Nephron progenitor cell (in vitro differentiated cells): ENCODE results near the gene PTK7.

ENCODE experiments used
- DNase-seq: peaks from one replicate; pipeline ENCODE4 v3.0.0; 2021
- H3K27ac Mint-ChIP-seq: 2 replicates; pipeline ENCODE4 v1.8.0; 2021; ENCODE audit warnings: mild to moderate bottlenecking, moderate library complexity, mixed read lengths
- H3K27me3 Mint-ChIP-seq: 2 replicates; pipeline ENCODE4 v1.8.0; 2021; ENCODE audit warnings: mild to moderate bottlenecking, low read depth, mixed read lengths; ENCODE audit not compliant: poor library complexity
- H3K36me3 Mint-ChIP-seq: 2 replicates; pipeline ENCODE4 v1.8.0; 2021; ENCODE audit warnings: low read depth, mixed read lengths
- H3K4me1 Mint-ChIP-seq: 2 replicates; pipeline ENCODE4 v1.8.0; 2021; ENCODE audit warnings: mixed read lengths
- H3K4me3 Mint-ChIP-seq: 2 replicates; pipeline ENCODE4 v1.8.0; 2021; ENCODE audit warnings: mild to moderate bottlenecking, moderate library complexity, mixed read lengths
- H3K9me3 Mint-ChIP-seq: 2 replicates; pipeline ENCODE4 v1.8.0; 2021; ENCODE audit warnings: mild to moderate bottlenecking, moderate library complexity, mixed read lengths
- TF ChIP-seq, protein P1 (sequence below): fragments of 200-600 bp; sonication (generic); IDR thresholded peaks from 2 replicates; pipeline ENCODE4 v1.5.0; 2021; ENCODE audit warnings: antibody characterized with exemption

The PTK7 gene

DNA sequence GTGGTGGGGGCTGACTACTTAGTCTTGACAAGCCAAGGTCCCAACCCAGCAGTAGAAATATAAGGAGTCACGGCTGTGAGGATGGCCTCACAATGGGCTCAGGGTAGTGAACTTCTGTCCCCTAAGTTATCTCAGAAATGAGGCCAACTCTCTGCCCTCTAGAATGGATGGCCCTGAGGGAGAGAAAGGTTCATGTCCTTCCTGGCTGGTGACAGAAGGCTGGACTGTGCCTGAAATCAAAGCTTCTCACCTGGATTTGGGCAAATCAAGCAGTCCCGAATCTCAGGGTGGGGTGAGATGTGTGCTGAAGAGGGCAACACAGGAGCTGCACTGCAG is 42.0 kb upstream of the PTK7 start:
- no peak overlapping the region for H3K4me3 Mint-ChIP-seq
- H3K27me3 Mint-ChIP-seq = no peaks in the 10 kb centered on the region
- TF ChIP-seq, protein P1, sequence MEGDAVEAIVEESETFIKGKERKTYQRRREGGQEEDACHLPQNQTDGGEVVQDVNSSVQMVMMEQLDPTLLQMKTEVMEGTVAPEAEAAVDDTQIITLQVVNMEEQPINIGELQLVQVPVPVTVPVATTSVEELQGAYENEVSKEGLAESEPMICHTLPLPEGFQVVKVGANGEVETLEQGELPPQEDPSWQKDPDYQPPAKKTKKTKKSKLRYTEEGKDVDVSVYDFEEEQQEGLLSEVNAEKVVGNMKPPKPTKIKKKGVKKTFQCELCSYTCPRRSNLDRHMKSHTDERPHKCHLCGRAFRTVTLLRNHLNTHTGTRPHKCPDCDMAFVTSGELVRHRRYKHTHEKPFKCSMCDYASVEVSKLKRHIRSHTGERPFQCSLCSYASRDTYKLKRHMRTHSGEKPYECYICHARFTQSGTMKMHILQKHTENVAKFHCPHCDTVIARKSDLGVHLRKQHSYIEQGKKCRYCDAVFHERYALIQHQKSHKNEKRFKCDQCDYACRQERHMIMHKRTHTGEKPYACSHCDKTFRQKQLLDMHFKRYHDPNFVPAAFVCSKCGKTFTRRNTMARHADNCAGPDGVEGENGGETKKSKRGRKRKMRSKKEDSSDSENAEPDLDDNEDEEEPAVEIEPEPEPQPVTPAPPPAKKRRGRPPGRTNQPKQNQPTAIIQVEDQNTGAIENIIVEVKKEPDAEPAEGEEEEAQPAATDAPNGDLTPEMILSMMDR = no peak
- peaks cover 85% of the 10 kb centered on the region for H3K36me3 Mint-ChIP-seq
- no peak for DNase-seq
- H3K9me3 Mint-ChIP-seq = no peaks in the 10 kb centered on the region
- no peaks in the 10 kb centered on the region for H3K4me1 Mint-ChIP-seq
- peak overlapping the region; percentile 51 for H3K27ac Mint-ChIP-seq

DNA sequence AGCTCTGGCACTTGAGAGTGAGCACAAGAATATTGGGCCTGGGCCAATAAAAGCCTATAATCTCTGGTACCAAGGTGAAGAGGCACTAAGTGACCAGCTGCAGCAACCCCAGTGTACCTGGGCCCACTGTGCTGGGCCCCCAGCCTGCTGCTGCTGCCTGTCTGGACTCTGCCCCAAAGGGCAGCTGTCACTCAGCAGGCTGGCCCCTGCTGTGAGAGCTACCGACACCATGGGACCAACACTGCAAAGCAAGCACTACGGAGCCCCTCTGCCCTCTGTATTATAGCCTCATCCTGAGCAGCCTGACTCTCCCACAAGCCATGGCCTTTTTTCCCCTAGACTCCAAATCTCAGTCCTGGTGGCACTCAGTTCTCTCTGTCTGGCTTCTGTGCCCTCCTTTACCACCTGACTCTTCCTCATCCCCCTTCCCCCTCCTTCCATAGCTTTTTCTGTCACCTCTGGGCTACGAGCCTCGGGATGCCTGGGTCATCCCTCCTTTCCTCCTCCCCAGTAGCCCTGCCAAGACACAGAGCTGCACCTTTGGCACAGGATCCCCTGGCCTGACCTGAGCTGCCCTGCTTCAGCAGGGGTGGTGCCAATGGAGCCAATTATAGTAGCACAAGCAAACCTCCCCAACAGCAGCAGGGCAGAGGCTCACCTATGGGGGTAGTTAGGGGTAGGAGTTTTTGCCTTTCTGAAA is 40.5 kb upstream of the PTK7 start:
- TF ChIP-seq, protein P1 = no peak
- Mint-ChIP-seq H3K4me1 (no peaks in the 10 kb centered on the region), H3K4me3 (no peak overlapping the region), H3K27ac (no peak overlapping the region), H3K9me3 (no peaks in the 10 kb centered on the region), H3K27me3 (no peaks in the 10 kb centered on the region), H3K36me3 (peaks cover 79% of the 10 kb centered on the region)
- no peak for DNase-seq

DNA sequence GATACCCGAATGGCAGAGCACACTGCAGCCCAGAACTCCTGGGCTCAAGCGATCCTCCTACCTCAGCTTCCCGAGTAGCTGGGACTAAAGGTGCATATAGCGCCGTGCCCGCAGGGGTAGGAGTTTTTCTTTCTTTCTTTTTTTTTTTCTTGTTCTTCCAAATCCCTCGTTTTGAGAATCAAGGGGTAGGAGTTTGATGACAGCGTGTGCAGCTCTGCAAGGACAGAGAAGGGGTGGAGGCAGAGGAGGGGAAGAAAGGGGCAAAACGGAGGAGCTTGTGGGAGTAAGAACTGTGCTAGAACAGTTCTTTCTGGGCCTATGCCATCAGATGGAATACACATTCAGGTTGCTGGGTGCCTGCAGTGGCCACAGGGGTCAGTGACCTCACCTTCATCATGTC is 39.4 kb upstream of the PTK7 start:
- DNase-seq = no peak
- H3K36me3 Mint-ChIP-seq = peaks cover 76% of the 10 kb centered on the region
- no peak overlapping the region for H3K4me3 Mint-ChIP-seq
- H3K27me3 Mint-ChIP-seq = no peaks in the 10 kb centered on the region
- peak overlapping the region; percentile 68 for H3K27ac Mint-ChIP-seq
- H3K4me1 Mint-ChIP-seq = no peaks in the 10 kb centered on the region
- TF ChIP-seq, protein P1 = no peak
- H3K9me3 Mint-ChIP-seq = no peaks in the 10 kb centered on the region

DNA sequence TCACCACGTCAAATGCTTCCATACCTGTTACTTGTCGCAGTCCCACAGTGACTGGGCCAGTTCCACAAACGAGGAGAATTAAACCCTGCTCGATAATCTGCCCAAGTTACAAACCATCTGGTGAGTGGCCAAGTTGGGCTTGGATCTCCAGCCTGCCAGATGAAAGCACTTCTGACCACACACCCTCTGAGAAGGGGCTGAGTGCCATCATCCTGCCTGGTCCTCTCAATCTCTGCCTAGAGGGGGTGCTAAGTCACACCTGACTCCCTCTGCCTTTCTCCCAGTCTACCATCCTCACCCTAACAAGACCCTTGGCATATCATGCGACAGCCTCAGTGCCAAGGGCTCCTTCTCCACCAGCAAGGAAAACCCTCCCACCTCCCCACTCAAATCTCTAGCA is 38.9 kb upstream of the PTK7 start:
- Mint-ChIP-seq H3K27ac (peak overlapping the region; percentile 82), H3K36me3 (peaks cover 75% of the 10 kb centered on the region), H3K27me3 (no peaks in the 10 kb centered on the region), H3K4me1 (no peaks in the 10 kb centered on the region), H3K4me3 (no peak overlapping the region), H3K9me3 (no peaks in the 10 kb centered on the region)
- DNase-seq = no peak
- TF ChIP-seq, protein P1 = no peak

DNA sequence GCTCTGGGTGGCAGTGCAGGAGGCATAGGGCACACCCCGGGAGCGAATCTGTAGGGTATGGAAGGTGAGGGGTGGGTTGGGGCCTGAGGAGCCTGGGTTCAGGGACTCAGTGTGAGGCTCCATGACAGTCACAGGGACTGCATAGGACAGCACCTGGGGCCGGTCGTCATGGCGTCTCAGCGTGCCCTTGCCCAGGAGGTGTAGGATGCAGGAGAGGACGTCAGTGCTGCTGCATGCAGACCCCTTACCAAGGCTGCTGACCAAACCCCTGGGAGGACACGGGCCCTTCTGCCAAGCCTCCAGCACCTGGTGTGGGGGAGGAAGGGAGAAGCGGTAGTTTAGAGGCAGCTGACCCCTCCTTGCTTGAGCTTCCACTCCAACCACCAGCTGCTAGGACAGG is 38.4 kb upstream of the PTK7 start:
- no peak for DNase-seq
- TF ChIP-seq, protein P1 = no peak
- no peaks in the 10 kb centered on the region for H3K27me3 Mint-ChIP-seq
- no peak overlapping the region for H3K4me3 Mint-ChIP-seq
- H3K27ac Mint-ChIP-seq = peak overlapping the region; percentile 82
- no peaks in the 10 kb centered on the region for H3K4me1 Mint-ChIP-seq
- H3K9me3 Mint-ChIP-seq = no peaks in the 10 kb centered on the region
- H3K36me3 Mint-ChIP-seq = peaks cover 75% of the 10 kb centered on the region

DNA sequence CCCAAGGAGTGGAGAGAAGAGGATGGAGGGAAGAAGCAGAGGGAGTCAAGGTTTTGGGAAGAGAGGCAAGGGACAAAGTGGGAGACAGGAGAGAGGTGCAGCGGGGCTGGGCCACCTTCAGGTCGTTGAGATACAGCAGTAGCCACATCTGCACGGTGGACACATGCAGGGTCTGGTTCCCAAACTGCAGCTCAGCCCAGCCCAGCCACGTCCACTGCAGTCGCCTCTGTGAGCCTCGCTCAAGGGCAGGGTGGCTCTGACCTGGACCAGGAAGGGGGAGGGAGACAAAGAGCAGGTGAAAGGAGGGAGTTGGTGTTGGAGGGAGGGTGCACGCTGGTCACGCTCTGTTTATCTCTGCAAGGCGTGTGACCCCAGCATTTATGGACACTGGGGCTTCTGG is 37.4 kb upstream of the PTK7 start:
- no peaks in the 10 kb centered on the region for H3K4me1 Mint-ChIP-seq
- TF ChIP-seq, protein P1 = no peak
- H3K36me3 Mint-ChIP-seq = peaks cover 76% of the 10 kb centered on the region
- H3K27ac Mint-ChIP-seq = no peak overlapping the region
- no peak for DNase-seq
- H3K4me3 Mint-ChIP-seq = no peak overlapping the region
- H3K9me3 Mint-ChIP-seq = no peaks in the 10 kb centered on the region
- H3K27me3 Mint-ChIP-seq = no peaks in the 10 kb centered on the region
